Measurements from ENCODE around the gene GRAMD2B. TPM values are rescaled to one million over a fixed set of nuclear protein-coding genes. Genes with fewer than 3 reads are reported as not detected.

GRAMD2B gene
- total and polyA plus RNA-seq, 7 donors, result 1.3 to 8.0 (median 2.9) TPM

DNA sequence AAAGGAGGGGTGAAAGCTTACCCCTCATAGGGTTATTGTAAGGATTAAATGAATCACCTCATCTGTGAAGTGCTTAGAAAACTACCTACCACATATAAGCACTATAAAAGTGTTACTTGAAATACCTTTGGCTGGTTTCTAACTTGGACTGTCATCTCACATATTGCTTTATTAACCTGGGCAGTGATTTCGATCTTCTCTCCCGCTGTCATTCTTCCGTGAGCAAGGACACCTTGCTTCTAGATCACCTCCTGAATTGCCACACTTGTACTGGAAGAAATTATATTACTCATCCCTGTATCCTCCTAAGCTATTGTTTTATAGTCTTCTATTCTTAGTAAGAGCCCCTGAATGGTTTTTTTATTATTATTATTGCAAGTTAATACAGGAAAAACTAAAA lies 34.0 kb upstream of the GRAMD2B start:
- WGBS, 3 donors, result 45 to 52% (median 47%) methylated on average over 3 of the region's 3 CpGs
- Histone ChIP-seq H3K27ac (no peak overlapping the region), H3K4me3 (no peak overlapping the region), H3K4me1 (peaks cover 24% of the 10 kb centered on the region), H3K9me3 (no peaks in the 10 kb centered on the region), H3K27me3 (ENCODE audit: insufficient read depth in 3 of 3, low read length in 2 of 3) (no peaks in the 10 kb centered on the region), H3K36me3 (ENCODE audit: insufficient read depth in 1 of 2, low read depth in 1 of 2) (no peaks in the 10 kb centered on the region)
- DNase-seq (no peak), ATAC-seq (peak in 1 of 4 donors; percentile 30)
- intact Hi-C loops (cut with DNase I), result no loop called here
- TF ChIP-seq, protein P1, sequence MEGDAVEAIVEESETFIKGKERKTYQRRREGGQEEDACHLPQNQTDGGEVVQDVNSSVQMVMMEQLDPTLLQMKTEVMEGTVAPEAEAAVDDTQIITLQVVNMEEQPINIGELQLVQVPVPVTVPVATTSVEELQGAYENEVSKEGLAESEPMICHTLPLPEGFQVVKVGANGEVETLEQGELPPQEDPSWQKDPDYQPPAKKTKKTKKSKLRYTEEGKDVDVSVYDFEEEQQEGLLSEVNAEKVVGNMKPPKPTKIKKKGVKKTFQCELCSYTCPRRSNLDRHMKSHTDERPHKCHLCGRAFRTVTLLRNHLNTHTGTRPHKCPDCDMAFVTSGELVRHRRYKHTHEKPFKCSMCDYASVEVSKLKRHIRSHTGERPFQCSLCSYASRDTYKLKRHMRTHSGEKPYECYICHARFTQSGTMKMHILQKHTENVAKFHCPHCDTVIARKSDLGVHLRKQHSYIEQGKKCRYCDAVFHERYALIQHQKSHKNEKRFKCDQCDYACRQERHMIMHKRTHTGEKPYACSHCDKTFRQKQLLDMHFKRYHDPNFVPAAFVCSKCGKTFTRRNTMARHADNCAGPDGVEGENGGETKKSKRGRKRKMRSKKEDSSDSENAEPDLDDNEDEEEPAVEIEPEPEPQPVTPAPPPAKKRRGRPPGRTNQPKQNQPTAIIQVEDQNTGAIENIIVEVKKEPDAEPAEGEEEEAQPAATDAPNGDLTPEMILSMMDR (IDR thresholded peaks at IDR 0.05), result no peak

DNA sequence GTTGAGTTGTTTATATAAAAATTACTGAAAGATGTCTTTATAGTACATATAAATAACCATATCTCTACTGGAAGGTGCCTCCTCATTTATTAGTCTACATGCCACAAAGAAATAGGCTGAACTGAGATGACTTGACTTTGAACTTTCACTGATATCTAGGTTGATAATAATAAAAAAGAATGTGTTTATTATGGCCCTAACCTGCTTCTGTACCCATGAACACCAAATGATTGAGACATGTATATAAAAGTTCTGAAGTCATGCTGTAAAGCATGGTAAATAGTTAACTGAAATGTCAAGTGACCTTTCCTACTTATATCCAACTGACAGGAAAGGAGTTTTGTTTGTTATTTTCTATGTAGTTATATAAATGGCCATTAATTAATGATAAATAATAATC lies 33.2 kb upstream of the GRAMD2B start:
- intact Hi-C loops (cut with DNase I), result no loop called here
- TF ChIP-seq, protein P1 (IDR thresholded peaks at IDR 0.05), result no peak
- Histone ChIP-seq H3K9me3 (no peaks in the 10 kb centered on the region), H3K4me3 (no peak overlapping the region), H3K4me1 (peaks cover 16% of the 10 kb centered on the region), H3K27me3 (ENCODE audit: insufficient read depth in 3 of 3, low read length in 2 of 3) (no peaks in the 10 kb centered on the region), H3K27ac (no peak overlapping the region), H3K36me3 (ENCODE audit: insufficient read depth in 1 of 2, low read depth in 1 of 2) (no peaks in the 10 kb centered on the region)
- ATAC-seq (no peak), DNase-seq (no peak)

DNA sequence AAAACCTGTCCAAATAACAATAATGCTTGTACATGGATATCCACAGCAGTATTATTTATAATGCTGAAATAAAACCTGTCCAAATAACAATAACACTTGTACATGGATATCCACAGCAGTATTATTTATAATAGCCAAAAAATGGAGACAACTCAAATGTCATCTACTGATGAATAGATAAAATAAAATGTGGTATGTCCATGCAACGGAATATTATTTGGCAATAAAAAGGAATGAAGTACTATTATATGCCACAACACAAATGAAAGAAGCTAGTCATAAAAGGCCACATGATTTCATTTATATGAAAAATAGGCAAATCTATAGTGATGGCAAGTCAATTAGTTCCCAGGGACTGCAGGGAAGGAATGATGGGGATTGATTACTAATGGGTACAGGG lies 31.8 kb upstream of the GRAMD2B start:
- peaks cover 2% of the 10 kb centered on the region for H3K4me1 ChIP-seq
- no peaks in the 10 kb centered on the region for H3K27me3 ChIP-seq (ENCODE audit: insufficient read depth in 3 of 3, low read length in 2 of 3)
- no peaks in the 10 kb centered on the region for H3K36me3 ChIP-seq (ENCODE audit: insufficient read depth in 1 of 2, low read depth in 1 of 2)
- no peak for DNase-seq
- H3K9me3 ChIP-seq, result no peaks in the 10 kb centered on the region
- H3K27ac ChIP-seq, result no peak overlapping the region
- no peak overlapping the region for H3K4me3 ChIP-seq
- TF ChIP-seq, protein P1 (IDR thresholded peaks at IDR 0.05), result no peak
- intact Hi-C loops (cut with DNase I), result no loop called here
- WGBS, 3 donors, result 91 to 98% (median 97%) methylated on average over 1 of the region's 1 CpG
- no peak for ATAC-seq

DNA sequence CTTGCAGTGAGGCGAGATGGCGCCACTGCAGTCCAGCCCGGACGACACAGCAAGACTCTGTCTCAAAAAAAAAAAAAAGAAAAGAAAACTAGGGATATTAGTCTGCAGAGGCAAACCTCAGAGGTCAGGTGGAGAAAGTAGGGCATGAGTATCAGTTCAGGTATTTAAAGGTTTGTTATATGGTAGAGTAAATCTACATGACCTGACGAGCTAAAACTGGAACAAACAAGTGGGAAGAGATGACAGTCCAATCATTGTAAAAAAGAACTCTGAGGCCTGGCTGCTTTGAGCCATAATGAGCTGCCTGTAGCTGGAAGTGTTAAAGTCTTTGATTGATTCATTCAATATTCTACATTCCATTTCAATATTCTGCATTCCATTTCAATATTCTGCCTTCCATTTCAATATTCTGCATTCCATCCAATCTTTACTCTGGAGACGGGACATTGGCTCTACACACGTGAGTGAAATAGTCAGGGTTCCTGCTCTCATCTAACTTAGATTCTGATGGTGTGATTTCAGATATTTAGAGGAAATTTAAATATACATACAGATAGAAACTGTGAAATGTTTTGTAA lies 28.9 kb upstream of the GRAMD2B start:
- TF ChIP-seq, protein P1 (IDR thresholded peaks at IDR 0.05), result no peak
- DNase-seq (no peak), ATAC-seq (no peak)
- Histone ChIP-seq H3K27me3 (ENCODE audit: insufficient read depth in 3 of 3, low read length in 2 of 3) (no peaks in the 10 kb centered on the region), H3K4me1 (no peaks in the 10 kb centered on the region), H3K4me3 (no peak overlapping the region), H3K9me3 (peaks cover 1% of the 10 kb centered on the region), H3K36me3 (ENCODE audit: insufficient read depth in 1 of 2, low read depth in 1 of 2) (no peaks in the 10 kb centered on the region), H3K27ac (no peak overlapping the region)
- intact Hi-C loops (cut with DNase I), result no loop called here
- whole genome bisulfite sequencing, 3 donors, result 70 to 73% (median 73%) methylated on average over 7 of the region's 7 CpGs

DNA sequence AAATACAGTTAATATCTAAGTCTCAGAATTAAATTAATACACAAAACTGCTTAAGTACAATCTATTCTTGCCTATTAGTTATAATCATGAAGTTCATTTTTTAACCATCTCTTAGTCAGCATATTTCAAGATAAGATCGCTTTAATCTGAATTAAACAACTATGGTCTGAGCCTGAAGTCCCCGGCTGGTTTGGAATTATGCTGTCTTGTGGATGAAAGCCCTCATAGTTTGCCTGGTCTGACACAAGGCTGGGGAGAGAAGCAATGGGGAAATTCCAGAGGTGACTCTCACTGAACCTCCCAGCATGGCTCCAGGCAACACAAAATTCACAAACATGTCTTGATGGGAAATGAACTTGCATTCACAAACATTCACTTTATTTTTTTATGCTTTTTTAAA lies 28.0 kb upstream of the GRAMD2B start:
- no peak overlapping the region for H3K4me3 ChIP-seq
- no peaks in the 10 kb centered on the region for H3K27me3 ChIP-seq (ENCODE audit: insufficient read depth in 3 of 3, low read length in 2 of 3)
- intact Hi-C loops (cut with DNase I), result no loop called here
- H3K9me3 ChIP-seq, result peaks cover 9% of the 10 kb centered on the region
- TF ChIP-seq, protein P1 (IDR thresholded peaks at IDR 0.05), result no peak
- no peaks in the 10 kb centered on the region for H3K36me3 ChIP-seq (ENCODE audit: insufficient read depth in 1 of 2, low read depth in 1 of 2)
- DNase-seq, result no peak
- WGBS, 3 donors, result 71 to 79% (median 76%) methylated on average over 2 of the region's 2 CpGs
- H3K27ac ChIP-seq, result no peak overlapping the region
- no peaks in the 10 kb centered on the region for H3K4me1 ChIP-seq
- ATAC-seq, result no peak

All from psoas muscle (tissue), 8 donors.